GM23248 (cell line): Measurements from ENCODE around the gene IL21. TPM values are rescaled to one million over a fixed set of nuclear protein-coding genes. Genes with fewer than 3 reads are reported as not detected.

Source experiments
- DNase-seq: peaks from one replicate; pipeline ENCODE4 v3.0.0-alpha.2; 2015
- H2AFZ ChIP-seq: fragments of 200-600 bp; sonication (generic); 2 replicates; pipeline ENCODE4 v1.6.1; 2016; ENCODE audit warnings: antibody characterized with exemption
- H3F3A ChIP-seq: fragments of 200-600 bp; sonication (generic); 2 replicates; pipeline ENCODE4 v1.6.1; 2016; ENCODE audit warnings: mild to moderate bottlenecking, antibody characterized with exemption, mixed run types; ENCODE audit not compliant: insufficient read depth
- H3K27ac ChIP-seq: fragments of 200-600 bp; sonication (generic); 2 replicates; pipeline ENCODE4 v1.5.1; 2016; ENCODE audit warnings: mild to moderate bottlenecking
- H3K27me3 ChIP-seq: fragments of 200-600 bp; sonication (generic); replicated peaks from 2 replicates; pipeline ENCODE4 v1.6.1; 2016; ENCODE audit warnings: mild to moderate bottlenecking; ENCODE audit not compliant: insufficient read depth
- H3K36me3 ChIP-seq: fragments of 200-600 bp; sonication (generic); 2 replicates; pipeline ENCODE4 v1.6.1; 2016; ENCODE audit warnings: low read depth, mild to moderate bottlenecking
- H3K4me1 ChIP-seq: fragments of 200-600 bp; sonication (generic); 2 replicates; pipeline ENCODE4 v1.6.1; 2016; ENCODE audit warnings: mild to moderate bottlenecking; ENCODE audit not compliant: insufficient read depth
- H3K4me2 ChIP-seq: fragments of 200-600 bp; sonication (generic); one replicate; pipeline ENCODE4 v1.6.1; 2016; ENCODE audit warnings: mild to moderate bottlenecking; ENCODE audit not compliant: unreplicated experiment
- H3K4me3 ChIP-seq: fragments of 200-600 bp; sonication (generic); 2 replicates; pipeline ENCODE4 v1.5.1; 2016; ENCODE audit warnings: mild to moderate bottlenecking
- H3K79me2 ChIP-seq: fragments of 200-600 bp; sonication (generic); 2 replicates; pipeline ENCODE4 v1.6.1; 2016; ENCODE audit warnings: mild to moderate bottlenecking; ENCODE audit not compliant: insufficient read depth
- H3K9ac ChIP-seq: fragments of 200-600 bp; sonication (generic); 2 replicates; pipeline ENCODE4 v1.6.1; 2016; ENCODE audit warnings: mild to moderate bottlenecking
- H3K9me2 ChIP-seq: fragments of 200-600 bp; sonication (generic); 2 replicates; pipeline ENCODE4 v1.6.1; 2016; ENCODE audit warnings: mixed run types, mild to moderate bottlenecking, moderate library complexity; ENCODE audit not compliant: insufficient read depth
- H3K9me3 ChIP-seq: fragments of 200-600 bp; sonication (generic); one replicate; pipeline ENCODE4 v1.6.1; 2017; ENCODE audit warnings: low read depth
- H4K20me1 ChIP-seq: fragments of 200-600 bp; sonication (generic); 2 replicates; pipeline ENCODE4 v1.6.0; 2016; ENCODE audit not compliant: insufficient read depth
- EZH2 ChIP-seq: fragments of 200-600 bp; sonication (generic); IDR thresholded peaks from 2 replicates; pipeline ENCODE4 v1.6.1; 2018; ENCODE audit warnings: antibody characterized with exemption, mild to moderate bottlenecking; ENCODE audit not compliant: insufficient read depth, poor library complexity, severe bottlenecking
- EZH2phosphoT487 ChIP-seq: fragments of 200-600 bp; sonication (generic); IDR thresholded peaks from 2 replicates; pipeline ENCODE4 v1.6.1; 2018; ENCODE audit warnings: antibody characterized with exemption, moderate library complexity, mild to moderate bottlenecking, low read depth; ENCODE audit not compliant: insufficient read depth
- WGBS, 2 experiments: methylation state at CpG; one replicate each; pipeline ENCODE4 v1.1.6; 2015 to 2017; ENCODE audit warnings: low lambda C conversion rate in 2 of 2, low coverage in 1 of 2; ENCODE audit errors: missing lambda C conversion rate in 2 of 2; 5-methylcytosine and 5-hydroxymethylcytosine counted together
- in situ Hi-C: fragments of 300-500 bp; cut with MboI; formaldehyde crosslinking; loops from 2 replicates; pipeline ENCODE4 v1.15.0; 2020
- polyA plus RNA-seq: library from polyadenylated mRNA; unstranded; fragments of >200 nt; fragmentation: Nextera tagmentation; extraction: Ambion mirVana; gene quantifications from 2 replicates; pipeline ENCODE4 v1.2.1, GENCODE V29; 2016
- total RNA-seq: library from RNA; depleted of rRNA; stranded (reverse); fragments of >200 nt; shearing (Covaris generic); gene quantifications from 2 replicates; pipeline ENCODE4 v1.2.3, GENCODE V29; 2014

IL21 gene
- total and polyA plus RNA-seq, 2 experiments from 2014 or later = not detected

DNA sequence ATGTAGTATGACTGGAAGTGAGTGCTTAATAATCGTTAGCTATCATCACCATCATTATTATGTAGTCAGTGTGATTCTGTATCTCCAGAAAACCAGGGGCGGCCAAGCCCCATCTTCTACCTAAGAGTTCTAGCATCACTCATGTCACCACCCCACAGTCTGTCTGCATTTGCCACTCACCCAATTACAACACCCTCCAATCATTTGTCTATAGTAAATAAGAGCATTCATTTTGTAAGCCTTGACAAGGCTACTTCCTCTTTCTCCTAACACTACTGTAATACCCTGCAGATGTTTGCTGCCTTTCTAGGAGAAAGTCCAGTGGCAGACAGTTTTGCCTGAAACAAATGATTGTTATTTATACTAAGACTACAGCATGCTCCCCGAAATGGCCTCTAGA, 15.8 kb upstream of the IL21 start:
- Histone ChIP-seq H2AFZ (no peak overlapping the region), H3K4me2 (no peak overlapping the region), H3K79me2 (no peaks in the 10 kb centered on the region), H3K27ac (no peak overlapping the region), H3K9me3 (no peaks in the 10 kb centered on the region), H3F3A (peaks cover 5% of the 10 kb centered on the region; the same call in 1 of the 2 replicates), H3K4me3 (no peak overlapping the region), H3K36me3 (no peaks in the 10 kb centered on the region), H4K20me1 (no peaks in the 10 kb centered on the region), H3K27me3 (no peaks in the 10 kb centered on the region; the same call in 1 of the 2 replicates), H3K4me1 (peaks cover 6% of the 10 kb centered on the region), H3K9ac (no peak overlapping the region), H3K9me2 (no peaks in the 10 kb centered on the region)
- in situ Hi-C loops = no loop called here
- TF ChIP-seq EZH2phosphoT487 (no peak), EZH2 (no peak)
- DNase-seq = no peak
- 24 to 30% methylated on average over 3 of the region's 3 CpGs for WGBS, 2 experiments

- Histone ChIP-seq H3K27ac (no peak overlapping the region), H3K4me3 (no peak overlapping the region), H3F3A (peaks cover 5% of the 10 kb centered on the region; the same call in 1 of the 2 replicates), H2AFZ (no peak overlapping the region), H3K27me3 (no peaks in the 10 kb centered on the region), H3K36me3 (no peaks in the 10 kb centered on the region), H3K4me2 (no peak overlapping the region), H4K20me1 (no peaks in the 10 kb centered on the region), H3K9ac (no peak overlapping the region), H3K9me3 (no peaks in the 10 kb centered on the region), H3K4me1 (peaks cover 6% of the 10 kb centered on the region), H3K9me2 (no peaks in the 10 kb centered on the region), H3K79me2 (no peaks in the 10 kb centered on the region)
- DNase-seq = no peak
- in situ Hi-C loops = no loop called here
- no peak for TF ChIP-seq EZH2
- TF ChIP-seq EZH2phosphoT487 = no peak
- 31 to 41% methylated on average over 3 of the region's 3 CpGs for WGBS, 2 experiments
Measured at GRCh38 chr4:122635205-122635604, 14.3 kb upstream of the IL21 start.

DNA sequence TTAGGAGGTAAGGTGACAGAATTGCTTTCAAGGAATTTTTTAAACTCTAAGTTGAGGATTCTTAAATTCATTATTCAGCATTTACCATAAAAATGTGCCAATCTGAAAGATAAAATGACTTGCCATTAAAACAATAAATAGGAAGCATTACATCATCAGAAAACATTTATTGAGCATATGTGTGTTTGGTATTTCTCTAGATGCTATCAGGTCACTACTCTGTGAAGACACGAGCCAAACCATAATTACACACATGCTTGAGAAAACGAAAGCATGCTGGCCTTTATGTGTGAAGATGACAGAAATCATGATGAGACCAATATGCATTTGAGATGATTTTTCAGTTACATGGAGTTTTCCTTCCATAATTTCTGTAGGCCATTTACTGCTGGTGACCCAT, 12.3 kb upstream of the IL21 start:
- H4K20me1 ChIP-seq = no peaks in the 10 kb centered on the region
- H3K27me3 ChIP-seq = no peaks in the 10 kb centered on the region
- H3K4me2 ChIP-seq = no peak overlapping the region
- H2AFZ ChIP-seq = no peak overlapping the region
- H3K4me1 ChIP-seq = peaks cover 6% of the 10 kb centered on the region
- H3K79me2 ChIP-seq = no peaks in the 10 kb centered on the region
- no peak overlapping the region for H3K27ac ChIP-seq
- H3K4me3 ChIP-seq = no peak overlapping the region
- no peaks in the 10 kb centered on the region for H3K9me2 ChIP-seq
- no peaks in the 10 kb centered on the region for H3K9me3 ChIP-seq
- WGBS, 2 experiments = 8 to 12% methylated on average over 2 of the region's 2 CpGs
- H3K9ac ChIP-seq = no peak overlapping the region
- H3K36me3 ChIP-seq = no peaks in the 10 kb centered on the region
- DNase-seq = peak; percentile 30
- TF ChIP-seq EZH2 = no peak
- TF ChIP-seq EZH2phosphoT487 = no peak
- in situ Hi-C loops = no loop called here
- peaks cover 5% of the 10 kb centered on the region; the same call in 1 of the 2 replicates for H3F3A ChIP-seq

DNA sequence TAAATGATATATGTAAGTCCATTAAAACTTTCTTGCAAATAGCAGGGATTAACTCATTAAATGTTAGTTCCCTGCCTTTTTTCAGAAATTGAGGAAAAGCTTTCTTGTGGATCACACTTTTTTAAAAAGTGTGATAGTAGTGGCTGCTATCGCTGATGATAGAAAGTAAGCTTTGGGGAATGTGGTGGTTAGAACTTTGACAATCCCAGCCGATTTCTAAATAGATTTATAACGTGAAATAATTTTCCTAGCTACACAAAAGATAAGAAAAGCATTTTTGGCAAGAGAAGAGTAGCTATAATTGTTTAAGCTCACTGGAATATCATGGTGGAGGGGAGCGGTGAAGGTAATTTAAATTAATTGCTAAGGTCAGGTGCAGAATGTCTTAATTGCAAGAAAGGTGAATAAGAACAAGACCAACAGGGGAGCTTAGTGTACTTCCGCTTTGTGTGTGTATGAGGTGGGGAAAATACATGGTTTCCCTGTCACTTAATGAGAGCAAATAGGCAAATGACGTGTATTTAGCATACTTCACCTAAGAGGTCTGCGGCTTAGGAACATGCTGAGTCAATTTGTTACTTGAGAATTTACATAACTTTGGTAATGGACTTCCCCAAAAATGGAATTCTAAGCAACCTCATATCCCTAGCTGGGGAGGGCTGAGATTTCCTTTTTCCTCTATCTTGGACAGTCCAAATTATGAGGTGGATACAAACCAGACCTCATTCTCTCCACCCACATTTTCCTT, 11.7 kb upstream of the IL21 start:
- DNase-seq = no peak
- no peak overlapping the region for H3K9ac ChIP-seq
- H3K9me3 ChIP-seq = no peaks in the 10 kb centered on the region

More for the DNA sequence above, 11.7 kb upstream of the IL21 start:
- TF ChIP-seq EZH2 (no peak), EZH2phosphoT487 (no peak)
- no peak overlapping the region for H3K4me3 ChIP-seq
- no peak overlapping the region for H3K27ac ChIP-seq
- H3K4me1 ChIP-seq = peaks cover 6% of the 10 kb centered on the region
- no peaks in the 10 kb centered on the region for H3K36me3 ChIP-seq
- H4K20me1 ChIP-seq = no peaks in the 10 kb centered on the region
- in situ Hi-C loops = no loop called here
- no peak overlapping the region for H2AFZ ChIP-seq
- no peaks in the 10 kb centered on the region for H3K79me2 ChIP-seq
- H3K9me2 ChIP-seq = no peaks in the 10 kb centered on the region; the same call in 1 of the 2 replicates
- H3K27me3 ChIP-seq = no peaks in the 10 kb centered on the region
- H3F3A ChIP-seq = peaks cover 5% of the 10 kb centered on the region; the same call in 1 of the 2 replicates
- 75 to 81% methylated on average over 7 of the region's 7 CpGs for WGBS, 2 experiments
- no peak overlapping the region for H3K4me2 ChIP-seq
